Measurements from ENCODE around the gene TUSC2. TPM values are rescaled to one million over a fixed set of nuclear protein-coding genes. Genes with fewer than 3 reads are reported as not detected.

TUSC2 gene
- total RNA-seq, 1 experiment from 2014 or later = 33.5 TPM

- Histone ChIP-seq H3K4me2 (ENCODE audit: insufficient read depth, insufficient read length, low read length) (peak overlapping the region; percentile 45), H2BK120ac (ENCODE audit: low read depth, low read length, poor library complexity, severe bottlenecking) (no peak overlapping the region), H3K9ac (ENCODE audit: extremely low read depth, insufficient read length, low read length) (peak overlapping the region; percentile 17), H3K23ac (ENCODE audit: insufficient read length, low read depth, low read length) (no peak overlapping the region), H2AFZ (ENCODE audit: low read length) (no peak overlapping the region), H3K27me3 (ENCODE audit: insufficient read depth, low read length) (no peaks in the 10 kb centered on the region), H3K18ac (ENCODE audit: insufficient read length, low read depth, low read length) (no peak overlapping the region), H3T11ph (ENCODE audit: low read length) (no peak overlapping the region), H3K4ac (ENCODE audit: low read depth, low read length) (no peak overlapping the region), H3K9me3 (ENCODE audit: control insufficient read depth, low read depth, low read length) (no peaks in the 10 kb centered on the region), H3K79me1 (ENCODE audit: insufficient read depth, low read depth, low read length, poor library complexity, severe bottlenecking) (no peaks in the 10 kb centered on the region), H3K23me2 (ENCODE audit: insufficient read length, low read depth, low read length, poor library complexity, severe bottlenecking) (peaks cover 6% of the 10 kb centered on the region), H4K8ac (replicated peaks; ENCODE audit: insufficient read length, low read depth, low read length) (no peak overlapping the region), H4K5ac (ENCODE audit: insufficient read length, low read depth, low read length) (no peak overlapping the region), H3K14ac (ENCODE audit: insufficient read depth, low read length) (no peak overlapping the region), H2AK5ac (ENCODE audit: insufficient read length, low read length) (no peak overlapping the region), H2BK15ac (ENCODE audit: low read depth, low read length) (no peak overlapping the region), H3K4me1 (ENCODE audit: insufficient read depth, low read length) (no peaks in the 10 kb centered on the region), H3K79me2 (ENCODE audit: insufficient read depth, low read length) (no peaks in the 10 kb centered on the region), H3K56ac (ENCODE audit: insufficient read length, low read depth, low read length) (no peak overlapping the region), H2BK12ac (ENCODE audit: insufficient read length, low read depth, low read length) (peak overlapping the region; percentile 3), H2BK20ac (ENCODE audit: low read depth, low read length, poor library complexity, severe bottlenecking) (no peak overlapping the region), H4K20me1 (ENCODE audit: control insufficient read depth, insufficient read depth, insufficient read length) (no peaks in the 10 kb centered on the region), H4K91ac (ENCODE audit: insufficient read length, low read depth, low read length) (no peak overlapping the region), H3K27ac (ENCODE audit: insufficient read length, low read depth, low read length) (peak overlapping the region; percentile 21), H2BK5ac (ENCODE audit: insufficient read length, low read length) (no peak overlapping the region)
- no CpG with 5 or more reads among the region's 12 CpGs for WGBS (ENCODE audit: extremely low coverage, insufficient read length, low lambda C conversion rate)
- TF ChIP-seq, protein P1, sequence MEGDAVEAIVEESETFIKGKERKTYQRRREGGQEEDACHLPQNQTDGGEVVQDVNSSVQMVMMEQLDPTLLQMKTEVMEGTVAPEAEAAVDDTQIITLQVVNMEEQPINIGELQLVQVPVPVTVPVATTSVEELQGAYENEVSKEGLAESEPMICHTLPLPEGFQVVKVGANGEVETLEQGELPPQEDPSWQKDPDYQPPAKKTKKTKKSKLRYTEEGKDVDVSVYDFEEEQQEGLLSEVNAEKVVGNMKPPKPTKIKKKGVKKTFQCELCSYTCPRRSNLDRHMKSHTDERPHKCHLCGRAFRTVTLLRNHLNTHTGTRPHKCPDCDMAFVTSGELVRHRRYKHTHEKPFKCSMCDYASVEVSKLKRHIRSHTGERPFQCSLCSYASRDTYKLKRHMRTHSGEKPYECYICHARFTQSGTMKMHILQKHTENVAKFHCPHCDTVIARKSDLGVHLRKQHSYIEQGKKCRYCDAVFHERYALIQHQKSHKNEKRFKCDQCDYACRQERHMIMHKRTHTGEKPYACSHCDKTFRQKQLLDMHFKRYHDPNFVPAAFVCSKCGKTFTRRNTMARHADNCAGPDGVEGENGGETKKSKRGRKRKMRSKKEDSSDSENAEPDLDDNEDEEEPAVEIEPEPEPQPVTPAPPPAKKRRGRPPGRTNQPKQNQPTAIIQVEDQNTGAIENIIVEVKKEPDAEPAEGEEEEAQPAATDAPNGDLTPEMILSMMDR (conservative IDR thresholded peaks at IDR 0.05) = no peak
- no peaks in the 10 kb centered on the region for H3K27me3 Mint-ChIP-seq (ENCODE audit: low read depth)
- H3K27ac Mint-ChIP-seq = peak overlapping the region in 2 of 3 experiments; percentile 20 to 96; a peak in 2 of 7 replicates
- H3K4me1 Mint-ChIP-seq = peaks cover 25 to 27% of the 10 kb centered on the region in 2 experiments
- peaks cover 0 to 6% of the 10 kb centered on the region in 2 experiments; a peak in 4 of 5 replicates for H3K9me3 Mint-ChIP-seq
- DNase-seq = no peak
- peak overlapping the region; percentile 87 to 99 for H3K4me3 Mint-ChIP-seq
- peaks cover 0 to 8% (median 1%) of the 10 kb centered on the region in 3 experiments; a peak in 1 of 7 replicates for H3K36me3 Mint-ChIP-seq (ENCODE audit: insufficient read depth in 1 of 3, low read depth in 3 of 3)
Measured at GRCh38 chr3:50299929-50300680, 27.9 kb downstream of the TUSC2 start.

Measured in H9 (cell line).